HepG2 (cell line): Measurements from ENCODE around the gene MASP1. TPM values are rescaled to one million over a fixed set of nuclear protein-coding genes. Genes with fewer than 3 reads are reported as not detected.

Source experiments
- ATF7-NPFF ChIP-seq: sonication (generic); formaldehyde crosslinking; IDR thresholded peaks from 2 replicates; pipeline ENCODE4 v1.8.1; 2023; ENCODE audit warnings: mild to moderate bottlenecking, low read depth, missing genetic modification reagents, moderate library complexity
- CREM ChIP-seq, 2 experiments: sonication (generic) in 1 of 2; formaldehyde crosslinking in 1 of 2; IDR thresholded peaks; 2 replicates each; pipeline versions ENCODE4 v1.4.0 to v1.6.1; 2016 to 2020; ENCODE audit warnings: antibody characterized with exemption in 1 of 2, mild to moderate bottlenecking in 1 of 2, missing genetic modification reagents in 1 of 2
- GATA4 ChIP-seq: sonication (generic); IDR thresholded peaks from 2 replicates; pipeline ENCODE4 v1.6.1; 2016; ENCODE audit warnings: antibody characterized with exemption, low read depth, borderline replicate concordance
- HMGA1 ChIP-seq: sonication (generic); formaldehyde crosslinking; conservative IDR thresholded peaks from 2 replicates; pipeline ENCODE4 v1.4.0; 2020; ENCODE audit warnings: missing genetic modification reagents
- IKZF4 ChIP-seq: sonication (generic); formaldehyde crosslinking; IDR thresholded peaks from 2 replicates; pipeline ENCODE4 v1.5.1; 2020; ENCODE audit warnings: borderline replicate concordance, mild to moderate bottlenecking, low read depth, missing genetic modification reagents; ENCODE audit errors: not compliant biosample characterization
- KLF16 ChIP-seq, 2 experiments: sonication (generic) in 1 of 2; formaldehyde crosslinking in 1 of 2; IDR thresholded peaks; 2 replicates each; pipeline versions ENCODE4 v1.6.1 to v1.8.0; 2016 to 2023; ENCODE audit warnings: missing genetic modification reagents in 2 of 2, missing compliant biosample characterization in 1 of 2
- NR3C1 ChIP-seq: sonication (generic); formaldehyde crosslinking; IDR thresholded peaks from 2 replicates; pipeline ENCODE4 v1.4.0; 2020; ENCODE audit warnings: missing genetic modification reagents
- PREB ChIP-seq: sonication (generic); formaldehyde crosslinking; IDR thresholded peaks from 2 replicates; pipeline ENCODE4 v1.4.0; 2020; ENCODE audit warnings: missing genetic modification reagents
- RFXANK ChIP-seq: IDR thresholded peaks from 2 replicates; pipeline ENCODE4 v1.6.1; 2016
- SMARCC2 ChIP-seq: fragments of 450-650 bp; IDR thresholded peaks from 2 replicates; pipeline ENCODE4 v1.6.1; 2017; ENCODE audit warnings: antibody characterized with exemption, mild to moderate bottlenecking
- SMC3 ChIP-seq: IDR thresholded peaks from 2 replicates; pipeline ENCODE4 v1.6.1; 2011; ENCODE audit warnings: low read length, improper control_type of control experiment
- SOX6 ChIP-seq, 2 experiments: fragments of 450-650 bp in 1 of 2; sonication (generic) in 1 of 2; formaldehyde crosslinking in 1 of 2; IDR thresholded peaks; 2 replicates each; pipeline versions ENCODE4 v1.4.0 to v1.6.1; 2017 to 2020; ENCODE audit warnings: antibody characterized with exemption in 1 of 2, mild to moderate bottlenecking in 1 of 2, missing genetic modification reagents in 1 of 2
- SP140L ChIP-seq: sonication (generic); formaldehyde crosslinking; IDR thresholded peaks from 2 replicates; pipeline ENCODE4 v1.4.0; 2020; ENCODE audit warnings: missing genetic modification reagents, borderline replicate concordance
- TBX2 ChIP-seq: sonication (generic); formaldehyde crosslinking; IDR thresholded peaks from 2 replicates; pipeline ENCODE4 v1.5.0; 2020; ENCODE audit warnings: missing genetic modification reagents, mild to moderate bottlenecking, borderline replicate concordance
- TEAD2 ChIP-seq: sonication (generic); formaldehyde crosslinking; IDR thresholded peaks from 2 replicates; pipeline ENCODE4 v1.9.0; 2021; ENCODE audit warnings: missing genetic modification reagents
- ZFP36L1 ChIP-seq: sonication (generic); formaldehyde crosslinking; IDR thresholded peaks from 2 replicates; pipeline ENCODE4 v1.8.0; 2022; ENCODE audit warnings: mild to moderate bottlenecking, missing genetic modification reagents, moderate library complexity
- ZNF205 ChIP-seq: IDR thresholded peaks from 2 replicates; pipeline ENCODE4 v1.6.1; 2018; ENCODE audit warnings: missing biosample characterization, missing genetic modification reagents
- ZNF30 ChIP-seq: sonication (generic); formaldehyde crosslinking; IDR thresholded peaks from 2 replicates; pipeline ENCODE4 v1.5.0; 2020; ENCODE audit warnings: mild to moderate bottlenecking, missing genetic modification reagents
- ZNF713 ChIP-seq: sonication (generic); formaldehyde crosslinking; IDR thresholded peaks from 2 replicates; pipeline ENCODE4 v1.4.0; 2020; ENCODE audit warnings: mild to moderate bottlenecking, missing genetic modification reagents
- polyA plus RNA-seq, 8 experiments: library from polyadenylated mRNA; depleted of rRNA in 3 of 8; stranded (reverse) in 7 of 8; unstranded in 1 of 8; fragments of >200 nt; fragmentation: Illumina TruSeq in 4 of 8; extraction: Trizol in 4 of 8; gene quantifications; 2 replicates each; pipeline versions ENCODE4 v1.2.1 to v1.2.3, GENCODE V29; 2011 to 2016; ENCODE audit warnings: low read depth in 4 of 8, missing spikeins in 1 of 8, mixed read lengths in 1 of 8; ENCODE audit not compliant: insufficient read depth in 1 of 8
- total RNA-seq, 5 experiments: library from RNA; depleted of rRNA; stranded (reverse); fragments of >200 nt; fragmentation: Illumina TruSeq; extraction: Trizol; gene quantifications; 2 replicates each; pipeline ENCODE4 v1.2.3, GENCODE V29; 2016; ENCODE audit warnings: low read depth in 1 of 5
- TF ChIP-seq, protein P1 (sequence below), 2 experiments: sonication (generic) in 1 of 2; formaldehyde crosslinking in 1 of 2; IDR thresholded peaks; 2 replicates each; pipeline versions ENCODE4 v1.4.0 to v1.6.1; 2018 to 2020; ENCODE audit warnings: missing genetic modification reagents in 2 of 2, borderline replicate concordance in 1 of 2, low read depth in 1 of 2, mild to moderate bottlenecking in 1 of 2, missing biosample characterization in 1 of 2
- TF ChIP-seq, protein P2 (sequence below): sonication (generic); formaldehyde crosslinking; IDR thresholded peaks from 2 replicates; pipeline ENCODE4 v1.8.1; 2022; ENCODE audit warnings: mild to moderate bottlenecking, missing genetic modification reagents
- TF ChIP-seq, protein P3 (sequence below): sonication (generic); formaldehyde crosslinking; IDR thresholded peaks from 2 replicates; pipeline ENCODE4 v1.5.0; 2020; ENCODE audit warnings: missing genetic modification reagents

MASP1 gene
- total and polyA plus RNA-seq, 2 of the 13 experiments (the other 11 are each of a cell fraction or from before 2014, with no cell fraction given): 10.8 to 56.0 TPM

- no peak for TF ChIP-seq PREB (CRISPR knock-in tag)
- TF ChIP-seq GATA4: peak; percentile 58; the same call in 1 of the 2 replicates
- TF ChIP-seq SMARCC2: no peak
- TF ChIP-seq SOX6 (IDR thresholded peaks at IDR 0.05): no peak
- TF ChIP-seq SOX6 (CRISPR knock-in tag; IDR thresholded peaks at IDR 0.05): peak; percentile 97
- TF ChIP-seq ZNF30: no peak
- TF ChIP-seq SP140L (CRISPR knock-in tag): no peak
- peak; percentile 16; the same call in 1 of the 2 replicates for TF ChIP-seq SMC3
- no peak for TF ChIP-seq NR3C1 (CRISPR knock-in tag)
- TF ChIP-seq ZNF713 (CRISPR knock-in tag): no peak
- TF ChIP-seq, protein P1, sequence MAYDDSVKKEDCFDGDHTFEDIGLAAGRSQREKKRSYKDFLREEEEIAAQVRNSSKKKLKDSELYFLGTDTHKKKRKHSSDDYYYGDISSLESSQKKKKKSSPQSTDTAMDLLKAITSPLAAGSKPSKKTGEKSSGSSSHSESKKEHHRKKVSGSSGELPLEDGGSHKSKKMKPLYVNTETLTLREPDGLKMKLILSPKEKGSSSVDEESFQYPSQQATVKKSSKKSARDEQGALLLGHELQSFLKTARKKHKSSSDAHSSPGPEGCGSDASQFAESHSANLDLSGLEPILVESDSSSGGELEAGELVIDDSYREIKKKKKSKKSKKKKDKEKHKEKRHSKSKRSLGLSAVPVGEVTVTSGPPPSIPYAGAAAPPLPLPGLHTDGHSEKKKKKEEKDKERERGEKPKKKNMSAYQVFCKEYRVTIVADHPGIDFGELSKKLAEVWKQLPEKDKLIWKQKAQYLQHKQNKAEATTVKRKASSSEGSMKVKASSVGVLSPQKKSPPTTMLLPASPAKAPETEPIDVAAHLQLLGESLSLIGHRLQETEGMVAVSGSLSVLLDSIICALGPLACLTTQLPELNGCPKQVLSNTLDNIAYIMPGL (CRISPR knock-in tag; IDR thresholded peaks at IDR 0.05; ENCODE audit: borderline replicate concordance in 1 of 2, low read depth in 1 of 2): peak in 1 of 2 experiments; percentile 75; a peak in 1 of 4 replicates
- TF ChIP-seq KLF16 (CRISPR knock-in tag; IDR thresholded peaks at IDR 0.05): peak in 1 of 2 experiments; percentile 71; a peak in 2 of 4 replicates
- peak; percentile 37; the same call in 1 of the 2 replicates for TF ChIP-seq ZFP36L1 (CRISPR knock-in tag)
- TF ChIP-seq, protein P2, sequence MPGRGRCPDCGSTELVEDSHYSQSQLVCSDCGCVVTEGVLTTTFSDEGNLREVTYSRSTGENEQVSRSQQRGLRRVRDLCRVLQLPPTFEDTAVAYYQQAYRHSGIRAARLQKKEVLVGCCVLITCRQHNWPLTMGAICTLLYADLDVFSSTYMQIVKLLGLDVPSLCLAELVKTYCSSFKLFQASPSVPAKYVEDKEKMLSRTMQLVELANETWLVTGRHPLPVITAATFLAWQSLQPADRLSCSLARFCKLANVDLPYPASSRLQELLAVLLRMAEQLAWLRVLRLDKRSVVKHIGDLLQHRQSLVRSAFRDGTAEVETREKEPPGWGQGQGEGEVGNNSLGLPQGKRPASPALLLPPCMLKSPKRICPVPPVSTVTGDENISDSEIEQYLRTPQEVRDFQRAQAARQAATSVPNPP: no peak
- no peak for TF ChIP-seq IKZF4 (CRISPR knock-in tag)
- peak; percentile 76 for TF ChIP-seq CREM (IDR thresholded peaks at IDR 0.05)
- no peak for TF ChIP-seq CREM (CRISPR knock-in tag; IDR thresholded peaks at IDR 0.05)
- TF ChIP-seq, protein P3, sequence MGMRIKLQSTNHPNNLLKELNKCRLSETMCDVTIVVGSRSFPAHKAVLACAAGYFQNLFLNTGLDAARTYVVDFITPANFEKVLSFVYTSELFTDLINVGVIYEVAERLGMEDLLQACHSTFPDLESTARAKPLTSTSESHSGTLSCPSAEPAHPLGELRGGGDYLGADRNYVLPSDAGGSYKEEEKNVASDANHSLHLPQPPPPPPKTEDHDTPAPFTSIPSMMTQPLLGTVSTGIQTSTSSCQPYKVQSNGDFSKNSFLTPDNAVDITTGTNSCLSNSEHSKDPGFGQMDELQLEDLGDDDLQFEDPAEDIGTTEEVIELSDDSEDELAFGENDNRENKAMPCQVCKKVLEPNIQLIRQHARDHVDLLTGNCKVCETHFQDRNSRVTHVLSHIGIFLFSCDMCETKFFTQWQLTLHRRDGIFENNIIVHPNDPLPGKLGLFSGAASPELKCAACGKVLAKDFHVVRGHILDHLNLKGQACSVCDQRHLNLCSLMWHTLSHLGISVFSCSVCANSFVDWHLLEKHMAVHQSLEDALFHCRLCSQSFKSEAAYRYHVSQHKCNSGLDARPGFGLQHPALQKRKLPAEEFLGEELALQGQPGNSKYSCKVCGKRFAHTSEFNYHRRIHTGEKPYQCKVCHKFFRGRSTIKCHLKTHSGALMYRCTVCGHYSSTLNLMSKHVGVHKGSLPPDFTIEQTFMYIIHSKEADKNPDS (CRISPR knock-in tag): no peak
- TF ChIP-seq RFXANK (CRISPR knock-in tag): no peak
- no peak for TF ChIP-seq ATF7-NPFF
- TF ChIP-seq TBX2 (CRISPR knock-in tag): peak; percentile 78; the same call in 1 of the 2 replicates
- TF ChIP-seq ZNF205 (CRISPR knock-in tag): no peak
- TF ChIP-seq TEAD2 (CRISPR knock-in tag): no peak
- TF ChIP-seq HMGA1 (CRISPR knock-in tag): no peak
Measured at GRCh38 chr3:187276397-187277128, 15.0 kb downstream of the MASP1 start (continued).
